Endothelial cell of umbilical vein (primary cell): ENCODE results near the gene NFATC2. TPM values are rescaled to one million over a fixed set of nuclear protein-coding genes. Genes with fewer than 3 reads are reported as not detected.

Source experiments
- BruUV-seq: library from RNA; stranded (reverse); fragments of 400-500 nt; replicated peaks from 2 replicates; lab custom pipeline; 2021; lab: Mats Ljungman, UMichigan
- CTCF ChIA-PET: fragments of 300-600, 350-600 bp; sonication (Branson Sonifier 250); formaldehyde crosslinking; loops from one replicate; lab custom pipeline; 2021; ENCODE audit warnings: antibody characterized with exemption, inconsistent platforms; lab: Charles Lee
- POLR2A ChIA-PET: fragments of 300-600, 350-600 bp; sonication (Branson Sonifier 250); formaldehyde crosslinking; loops from one replicate; lab custom pipeline; 2021; ENCODE audit warnings: antibody characterized with exemption, inconsistent platforms; lab: Charles Lee
- DNase-seq: peaks from one replicate; pipeline ENCODE4 v3.0.0-alpha.2; 2011; ENCODE audit warnings: low read depth, low spot score
- FAIRE-seq: peaks from 2 replicates; lab custom pipeline; 2011; peaks lifted over from hg19 to GRCh38; lab: Jason Lieb, UNC
- H2AFZ ChIP-seq: 2 replicates; pipeline ENCODE4 v1.6.0; 2012; ENCODE audit warnings: low read depth, low read length, control low read depth, inconsistent platforms
- H3K27ac ChIP-seq: 2 replicates; pipeline ENCODE4 v1.5.1; 2011; ENCODE audit warnings: low read depth, mild to moderate bottlenecking, control low read depth, low read length, moderate library complexity; ENCODE audit not compliant: insufficient read depth
- H3K27me3 ChIP-seq, 2 experiments: 2 replicates each; pipeline versions ENCODE4 v1.6.0 to v1.6.1; 2011; ENCODE audit warnings: low read length in 2 of 2, mixed read lengths in 1 of 2; ENCODE audit not compliant: control insufficient read depth in 2 of 2, insufficient read depth in 2 of 2
- H3K36me3 ChIP-seq, 2 experiments: 2 replicates in 1 of 2; 3 replicates in 1 of 2; pipeline ENCODE4 v1.5.1; 2011; ENCODE audit warnings: low read length in 2 of 2, mild to moderate bottlenecking in 1 of 2, moderate library complexity in 1 of 2; ENCODE audit not compliant: control insufficient read depth in 2 of 2, insufficient read depth in 2 of 2; ENCODE audit errors: extremely low read depth in 1 of 2
- H3K4me1 ChIP-seq: 3 replicates; pipeline ENCODE4 v1.5.1; 2011; ENCODE audit warnings: mild to moderate bottlenecking, low read length; ENCODE audit not compliant: control insufficient read depth, insufficient read depth; ENCODE audit errors: extremely low read depth
- H3K4me2 ChIP-seq: 2 replicates; pipeline ENCODE4 v1.6.1; 2011; ENCODE audit warnings: low read length, control low read depth, mixed read lengths; ENCODE audit not compliant: insufficient read depth
- H3K4me3 ChIP-seq, 3 experiments: fragments of 200-600 bp in 1 of 3; sonication (generic), shearing (Covaris generic) in 1 of 3; replicated peaks in 1 of 3; 2 replicates each; pipeline ENCODE4 v1.5.1; 2011 to 2016; ENCODE audit warnings: control low read depth in 3 of 3, low read length in 3 of 3, mild to moderate bottlenecking in 2 of 3, inconsistent platforms in 1 of 3, low read depth in 1 of 3, moderate library complexity in 1 of 3; ENCODE audit not compliant: insufficient read depth in 1 of 3
- H3K79me2 ChIP-seq: 2 replicates; pipeline ENCODE4 v1.6.0; 2012; ENCODE audit warnings: low read length, inconsistent platforms; ENCODE audit not compliant: control insufficient read depth, insufficient read depth
- H3K9ac ChIP-seq: replicated peaks from 2 replicates; pipeline ENCODE3; 2011; ENCODE audit warnings: low read length, control low read depth; ENCODE audit not compliant: insufficient read depth; ENCODE audit errors: extremely low read depth
- H3K9me1 ChIP-seq: replicated peaks from 3 replicates; pipeline ENCODE4 v1.6.0; 2011; ENCODE audit warnings: mild to moderate bottlenecking, low read length; ENCODE audit not compliant: control insufficient read depth, insufficient read depth; ENCODE audit errors: extremely low read depth
- H3K9me3 ChIP-seq: replicated peaks from 2 replicates; pipeline ENCODE4 v1.5.1; 2012; ENCODE audit warnings: low read length, inconsistent platforms; ENCODE audit not compliant: control insufficient read depth, insufficient read depth
- H4K20me1 ChIP-seq: replicated peaks from 2 replicates; pipeline ENCODE3; 2011; ENCODE audit warnings: mild to moderate bottlenecking, low read length; ENCODE audit not compliant: control insufficient read depth, insufficient read depth; ENCODE audit errors: extremely low read depth
- CTCF ChIP-seq, 2 donors: IDR thresholded peaks; 1 replicate in 1 of 2; 2 replicates in 1 of 2; pipeline ENCODE4 v1.5.1; 2011; ENCODE audit warnings: low read length in 2 of 2, mild to moderate bottlenecking in 2 of 2, moderate library complexity in 2 of 2, control low read depth in 1 of 2, inconsistent platforms in 1 of 2, low read depth in 1 of 2; ENCODE audit not compliant: insufficient read depth in 1 of 2; ENCODE audit errors: extremely low read depth in 1 of 2
- EZH2 ChIP-seq: IDR thresholded peaks from 2 replicates; pipeline ENCODE4 v1.6.1; 2012; ENCODE audit warnings: borderline replicate concordance, low read depth, mild to moderate bottlenecking, moderate library complexity, low read length, inconsistent platforms; ENCODE audit not compliant: severe bottlenecking
- FOS ChIP-seq: IDR thresholded peaks from 2 replicates; pipeline ENCODE4 v1.6.1; 2011; ENCODE audit warnings: mild to moderate bottlenecking, low read length, moderate library complexity, borderline replicate concordance; ENCODE audit not compliant: insufficient read depth
- GATA2 ChIP-seq: IDR thresholded peaks from 2 replicates; pipeline ENCODE4 v1.7.0; 2011; ENCODE audit warnings: low read depth, mild to moderate bottlenecking, moderate library complexity, mixed read lengths, low read length; ENCODE audit not compliant: insufficient read length, insufficient read depth
- JUN ChIP-seq: IDR thresholded peaks from 2 replicates; pipeline ENCODE4 v1.6.1; 2011; ENCODE audit warnings: borderline replicate concordance, low read depth; ENCODE audit not compliant: insufficient read length, insufficient read depth
- MAX ChIP-seq: IDR thresholded peaks from 2 replicates; pipeline ENCODE4 v1.6.1; 2011; ENCODE audit not compliant: insufficient read depth, insufficient read length
- MYC ChIP-seq: IDR thresholded peaks from one replicate; pipeline ENCODE4 v1.6.1; 2011; ENCODE audit warnings: mild to moderate bottlenecking, low read depth, low read length
- POLR2A ChIP-seq: IDR thresholded peaks from 2 replicates; pipeline ENCODE4 v1.6.1; 2012; ENCODE audit warnings: low read depth, mild to moderate bottlenecking, control low read depth, low read length
- POLR2AphosphoS5 ChIP-seq: IDR thresholded peaks from 2 replicates; pipeline ENCODE4 v1.6.1; 2012; ENCODE audit warnings: low read depth, mild to moderate bottlenecking, control low read depth, low read length, moderate library complexity; ENCODE audit not compliant: insufficient read depth
- dilution Hi-C: fragments of 300-500 bp; cut with MboI; formaldehyde crosslinking; loops from one replicate; pipeline ENCODE4 v1.15.0; 2019; ENCODE audit warnings: low sequenced_read_pairs; ENCODE audit not compliant: extremely low pct_ligation_motif_present
- intact Hi-C: fragments of 100-400 bp; cut with micrococcal nuclease; formaldehyde crosslinking; loops from one replicate; pipeline ENCODE4 v1.10.0; 2022
- polyA plus RNA-seq, 4 experiments: library from polyadenylated mRNA; depleted of rRNA in 3 of 4; stranded (reverse) in 3 of 4; unstranded in 1 of 4; fragments of >200 nt; gene quantifications; 2 replicates each; pipeline versions ENCODE4 v1.2.1 to v1.2.3, GENCODE V29; 2011 to 2012; ENCODE audit warnings: missing spikeins in 1 of 4
- total RNA-seq: library from RNA; stranded (reverse); gene quantifications from 2 replicates; pipeline ENCODE4 v1.2.3, GENCODE V29; 2021

NFATC2 gene
- total and polyA plus RNA-seq, 2 donors (not counting 3 experiments of a cell fraction or from before 2014, with no cell fraction given) = 3.1 to 13.0 TPM

- Histone ChIP-seq H3K4me1 (peaks cover 26% of the 10 kb centered on the region), H2AFZ (no peak overlapping the region), H3K9me3 (no peaks in the 10 kb centered on the region), H3K4me3 (no peak overlapping the region), H3K9ac (no peak overlapping the region), H3K9me1 (no peaks in the 10 kb centered on the region), H3K27ac (no peak overlapping the region), H3K36me3 (no peaks in the 10 kb centered on the region), H3K79me2 (no peaks in the 10 kb centered on the region), H4K20me1 (no peaks in the 10 kb centered on the region), H3K27me3 (no peaks in the 10 kb centered on the region), H3K4me2 (no peak overlapping the region)
- no peak for DNase-seq
- intact Hi-C loops (no loop called here), dilution Hi-C loops (no loop called here)
- ChIA-PET CTCF (interaction anchor here (1.0 to 3.3 kb wide), 2 partner anchors 10 to 214 kb away, joined by 3 to 38 read pairs; no protein-coding TSS in a partner anchor), POLR2A (no interaction called here)
- TF ChIP-seq POLR2AphosphoS5 (no peak), GATA2 (no peak), MAX (no peak), MYC (no peak), POLR2A (no peak), EZH2 (no peak), FOS (no peak), JUN (no peak), CTCF (IDR thresholded peaks at IDR 0.05; ENCODE audit: extremely low read depth in 1 of 2, insufficient read depth in 1 of 2, low read depth in 1 of 2, low read length in 2 of 2) (no peak)
- no peak for FAIRE-seq
- no TSS peak for BruUV-seq
These were observed 161.0 kb downstream of the NFATC2 start for GRCh38 chr20:51381557-51381956.
